Measurements from ENCODE around the gene HOPX. TPM values are rescaled to one million over a fixed set of nuclear protein-coding genes. Genes with fewer than 3 reads are reported as not detected.
A peak's percentile ranks its signal among the peaks of the same experiment; 100 is the strongest.
"Not testable (repeated sequence)": the region's sequence is repeated elsewhere in the genome, so short reads cannot be mapped to it uniquely, and the experiment has no call there.

The HOPX gene
- total and polyA plus RNA-seq, 4 experiments from 2014 or later, result 16.9 to 163 (median 73.6) TPM

DNA sequence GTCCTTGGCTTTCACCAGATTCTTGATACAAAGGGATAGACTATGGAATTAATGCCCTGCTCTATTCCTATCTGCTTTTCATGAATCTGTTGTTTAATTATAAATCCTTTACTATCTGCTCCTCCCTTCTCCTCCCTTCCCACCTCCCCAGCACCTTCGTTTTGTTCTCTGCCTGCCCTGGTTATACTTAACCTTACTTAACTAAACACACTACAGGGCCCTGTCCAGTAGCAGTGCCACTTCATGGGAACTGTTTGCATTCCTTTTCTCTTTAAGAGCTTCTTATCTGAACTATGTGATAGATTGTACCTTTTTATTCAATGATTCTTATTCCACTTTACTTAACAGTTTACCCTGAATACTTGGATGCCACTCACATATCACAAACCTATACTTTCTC, 830 bp downstream of the HOPX start:
- ChIA-PET POLR2A (ENCODE audit: partially characterized antibody) (no interaction called here), CTCF (ENCODE audit: partially characterized antibody) (interaction anchor here (0.5 to 1.0 kb wide), 2 partner anchors 10 to 158 kb away, joined by 3 read pairs; no protein-coding TSS in a partner anchor)
- intact Hi-C loops (cut with micrococcal nuclease), result no loop called here
- no peak overlapping the region for H3K27ac Mint-ChIP-seq
- Histone ChIP-seq H3K36me3 (ENCODE audit: insufficient read depth, low read length) (no peaks in the 10 kb centered on the region), H3K9me3 (ENCODE audit: control insufficient read depth in 1 of 2, low read length in 2 of 2) (no peaks in the 10 kb centered on the region), H3K27me3 (ENCODE audit: insufficient read depth, low read length) (no peaks in the 10 kb centered on the region), H3K27ac (ENCODE audit: low read depth, low read length) (no peak overlapping the region), H3K4me1 (ENCODE audit: insufficient read depth, low read length) (peaks cover 9% of the 10 kb centered on the region), H3K4me3 (ENCODE audit: low read length in 2 of 2) (no peak overlapping the region)
- no peaks in the 10 kb centered on the region for H3K36me3 Mint-ChIP-seq
- H3K4me1 Mint-ChIP-seq, result peaks cover 12 to 18% (median 14%) of the 10 kb centered on the region in 4 donors
- no peaks in the 10 kb centered on the region for H3K9me3 Mint-ChIP-seq
- H3K27me3 Mint-ChIP-seq, result peaks cover 21 to 24% of the 10 kb centered on the region in 2 donors
- DNase-seq, result no peak
- H3K4me3 Mint-ChIP-seq, result peak overlapping the region in 2 of 8 donors; percentile 3 to 22

DNA sequence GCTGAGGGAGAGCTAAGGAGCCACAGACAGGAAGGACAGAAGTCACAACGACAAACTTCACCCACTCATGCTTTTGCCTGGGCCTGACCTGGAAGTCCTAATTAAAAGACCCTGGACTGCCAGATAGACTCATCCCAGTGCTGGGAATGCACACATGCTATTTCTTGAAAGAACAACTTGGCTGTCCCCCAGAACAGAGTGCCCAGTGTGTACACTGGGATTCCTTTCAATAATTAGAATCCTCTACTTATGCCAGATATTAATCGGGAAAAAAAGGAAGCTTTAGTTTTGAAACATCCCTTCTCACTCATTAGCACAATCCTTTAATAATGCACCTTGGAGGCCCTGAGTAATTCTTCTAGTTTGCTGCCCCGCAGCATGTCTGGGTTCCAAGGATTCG, 3.4 kb downstream of the HOPX start:
- no peak overlapping the region for H3K27ac Mint-ChIP-seq

DNA sequence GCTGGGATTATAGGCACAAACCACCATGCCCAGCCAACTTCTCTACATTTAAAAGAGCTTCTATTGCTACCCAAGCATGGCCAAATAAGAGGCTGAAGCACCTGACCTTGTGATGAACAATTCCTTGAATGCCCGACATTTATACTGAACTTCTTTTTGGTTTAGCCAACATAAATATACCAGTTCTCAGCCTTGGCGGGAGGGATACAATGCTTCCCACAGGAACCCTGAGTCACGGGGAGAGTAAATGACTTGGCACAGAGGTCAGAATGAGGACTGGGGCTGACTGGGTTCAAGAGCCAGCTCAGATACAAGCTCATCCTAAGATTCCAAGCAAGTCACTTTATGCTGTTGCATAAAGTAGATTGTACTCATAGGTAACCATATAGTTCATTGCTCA, 6.1 kb downstream of the HOPX start:
- CTCF ChIA-PET (ENCODE audit: partially characterized antibody), result interaction anchor here (0.6 kb wide), 1 partner anchor 118 kb away, joined by 3 read pairs; no protein-coding TSS in a partner anchor
- POLR2A ChIA-PET (ENCODE audit: partially characterized antibody), result no interaction called here
- H3K9me3 ChIP-seq (ENCODE audit: control insufficient read depth in 1 of 2, low read length in 2 of 2), result no peaks in the 10 kb centered on the region
- Mint-ChIP-seq H3K36me3 (no peaks in the 10 kb centered on the region), H3K9me3 (no peaks in the 10 kb centered on the region), H3K27me3 (peaks cover 0 to 5% of the 10 kb centered on the region in 2 donors), H3K27ac (no peak overlapping the region), H3K4me1 (no peaks in the 10 kb centered on the region), H3K4me3 (no peak overlapping the region)
- intact Hi-C loops (cut with micrococcal nuclease), result no loop called here
- no peaks in the 10 kb centered on the region for H3K27me3 ChIP-seq (ENCODE audit: insufficient read depth, low read length)
- H3K36me3 ChIP-seq (ENCODE audit: insufficient read depth, low read length), result no peaks in the 10 kb centered on the region
- no peak for DNase-seq
- no peak overlapping the region for H3K4me3 ChIP-seq (ENCODE audit: low read length in 2 of 2)
- H3K4me1 ChIP-seq (ENCODE audit: insufficient read depth, low read length), result no peaks in the 10 kb centered on the region
- H3K27ac ChIP-seq (ENCODE audit: low read depth, low read length), result no peak overlapping the region

More for the DNA sequence above, 3.4 kb downstream of the HOPX start:
- Histone ChIP-seq H3K4me1 (ENCODE audit: insufficient read depth, low read length) (peaks cover 9% of the 10 kb centered on the region), H3K9me3 (ENCODE audit: control insufficient read depth in 1 of 2, low read length in 2 of 2) (no peaks in the 10 kb centered on the region), H3K27ac (ENCODE audit: low read depth, low read length) (no peak overlapping the region), H3K27me3 (ENCODE audit: insufficient read depth, low read length) (no peaks in the 10 kb centered on the region), H3K4me3 (ENCODE audit: low read length in 2 of 2) (no peak overlapping the region), H3K36me3 (ENCODE audit: insufficient read depth, low read length) (no peaks in the 10 kb centered on the region)
- no peak overlapping the region for H3K4me3 Mint-ChIP-seq
- intact Hi-C loops (cut with micrococcal nuclease), result no loop called here
- peaks cover 8 to 12% of the 10 kb centered on the region in 2 donors for H3K27me3 Mint-ChIP-seq
- no peaks in the 10 kb centered on the region for H3K9me3 Mint-ChIP-seq
- POLR2A ChIA-PET (ENCODE audit: partially characterized antibody), result no interaction called here
- H3K4me1 Mint-ChIP-seq, result peaks cover 10 to 18% (median 13%) of the 10 kb centered on the region in 4 donors
- CTCF ChIA-PET (ENCODE audit: partially characterized antibody), result no interaction called here
- DNase-seq, result no peak
- H3K36me3 Mint-ChIP-seq, result no peaks in the 10 kb centered on the region

DNA sequence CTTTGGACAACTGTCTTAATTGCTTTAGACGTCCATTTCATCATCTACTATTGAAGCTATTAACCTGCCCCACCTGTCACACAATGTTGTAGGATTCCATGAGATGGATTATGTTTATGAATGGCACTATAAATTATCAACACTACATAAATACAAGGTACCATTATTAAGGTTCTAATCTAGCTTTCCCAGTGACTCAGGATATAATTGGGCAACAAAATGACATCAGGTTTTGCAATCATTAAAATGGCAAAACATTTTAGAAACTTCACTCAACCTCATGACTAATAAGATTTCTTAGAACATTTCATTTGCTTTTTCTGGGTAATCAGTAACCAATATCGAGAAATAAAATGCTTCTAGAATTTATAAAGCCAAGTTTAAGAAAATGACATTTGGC, 9.2 kb downstream of the HOPX start:
- Mint-ChIP-seq H3K4me1 (no peaks in the 10 kb centered on the region), H3K4me3 (no peak overlapping the region), H3K9me3 (peaks cover 0 to 12% (median 8%) of the 10 kb centered on the region in 8 donors), H3K36me3 (no peaks in the 10 kb centered on the region), H3K27ac (no peak overlapping the region), H3K27me3 (peaks cover 2 to 5% of the 10 kb centered on the region in 2 donors)
- H3K27ac ChIP-seq (ENCODE audit: low read depth, low read length), result no peak overlapping the region
- H3K9me3 ChIP-seq (ENCODE audit: control insufficient read depth in 1 of 2, low read length in 2 of 2), result no peaks in the 10 kb centered on the region
- intact Hi-C loops (cut with micrococcal nuclease), result no loop called here
- no peak for DNase-seq
- H3K36me3 ChIP-seq (ENCODE audit: insufficient read depth, low read length), result no peaks in the 10 kb centered on the region
- H3K27me3 ChIP-seq (ENCODE audit: insufficient read depth, low read length), result no peaks in the 10 kb centered on the region
- ChIA-PET POLR2A (ENCODE audit: partially characterized antibody) (no interaction called here), CTCF (ENCODE audit: partially characterized antibody) (interaction anchor here (1.0 kb wide), 1 partner anchor 19 kb away, joined by 3 read pairs; no protein-coding TSS in a partner anchor)
- H3K4me1 ChIP-seq (ENCODE audit: insufficient read depth, low read length), result no peaks in the 10 kb centered on the region
- no peak overlapping the region for H3K4me3 ChIP-seq (ENCODE audit: low read length in 2 of 2)

DNA sequence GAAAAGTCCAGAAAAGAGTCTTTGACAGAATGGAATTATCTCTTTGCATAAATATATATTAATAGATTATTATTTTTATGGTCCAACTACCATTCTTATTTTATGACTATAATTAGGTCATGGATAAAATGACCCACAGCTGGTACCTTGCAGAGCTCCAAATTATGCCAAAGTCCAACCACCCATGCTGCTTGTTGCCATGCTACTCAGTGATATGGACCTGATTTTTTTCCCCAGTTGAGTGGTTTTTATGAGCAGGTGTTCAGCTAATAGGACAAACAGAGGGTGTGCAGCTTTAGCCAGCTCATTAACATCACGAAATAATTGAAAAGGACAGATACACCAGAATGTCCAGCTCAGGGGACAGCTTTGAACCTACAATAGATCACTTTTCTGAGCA, 9.7 kb downstream of the HOPX start:
- H3K4me3 Mint-ChIP-seq, result no peak overlapping the region
- DNase-seq, result no peak
- no peaks in the 10 kb centered on the region for H3K36me3 ChIP-seq (ENCODE audit: insufficient read depth, low read length)
- peaks cover 2 to 5% of the 10 kb centered on the region in 2 donors for H3K27me3 Mint-ChIP-seq
- no peaks in the 10 kb centered on the region for H3K4me1 Mint-ChIP-seq
- H3K36me3 Mint-ChIP-seq, result no peaks in the 10 kb centered on the region
- CTCF ChIA-PET (ENCODE audit: partially characterized antibody), result interaction anchor here (1.0 to 1.3 kb wide), 3 partner anchors 19 to 129 kb away, joined by 3 read pairs; no protein-coding TSS in a partner anchor
- no peak overlapping the region for H3K4me3 ChIP-seq (ENCODE audit: low read length in 2 of 2)
- no peaks in the 10 kb centered on the region for H3K27me3 ChIP-seq (ENCODE audit: insufficient read depth, low read length)
- H3K9me3 Mint-ChIP-seq, result peaks cover 0 to 12% (median 8%) of the 10 kb centered on the region in 8 donors
- H3K27ac Mint-ChIP-seq, result no peak overlapping the region
- no peaks in the 10 kb centered on the region for H3K9me3 ChIP-seq (ENCODE audit: control insufficient read depth in 1 of 2, low read length in 2 of 2)
- intact Hi-C loops (cut with micrococcal nuclease), result no loop called here
- POLR2A ChIA-PET (ENCODE audit: partially characterized antibody), result interaction anchor here (0.7 kb wide), 1 partner anchor 15 kb away, joined by 3 read pairs; no protein-coding TSS in a partner anchor
- no peak overlapping the region for H3K27ac ChIP-seq (ENCODE audit: low read depth, low read length)
- no peaks in the 10 kb centered on the region for H3K4me1 ChIP-seq (ENCODE audit: insufficient read depth, low read length)

DNA sequence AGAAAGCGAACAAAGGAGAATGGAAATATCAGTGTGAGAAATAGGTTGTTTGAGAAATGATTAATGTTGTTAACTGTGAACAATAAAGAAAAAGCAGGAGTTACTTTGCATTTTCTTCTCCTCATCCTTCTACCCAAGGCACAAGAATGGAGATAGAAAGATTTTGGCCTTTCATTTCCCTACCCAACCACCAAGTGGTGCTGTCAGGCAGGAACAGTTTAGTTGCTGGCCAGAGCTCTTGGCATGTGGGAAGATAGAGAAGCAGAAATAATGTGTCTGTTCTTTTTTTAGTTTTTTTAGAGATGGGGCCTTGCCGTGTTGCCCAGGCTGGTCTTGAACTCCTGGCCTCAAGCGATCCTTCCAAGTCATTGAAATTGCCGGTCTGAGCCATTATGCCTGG, 12.8 kb downstream of the HOPX start:
- POLR2A ChIA-PET (ENCODE audit: partially characterized antibody), result no interaction called here
- H3K36me3 Mint-ChIP-seq, result no peaks in the 10 kb centered on the region
- Histone ChIP-seq H3K9me3 (ENCODE audit: control insufficient read depth in 1 of 2, low read length in 2 of 2) (no peaks in the 10 kb centered on the region), H3K4me1 (ENCODE audit: insufficient read depth, low read length) (no peaks in the 10 kb centered on the region), H3K27me3 (ENCODE audit: insufficient read depth, low read length) (no peaks in the 10 kb centered on the region), H3K27ac (ENCODE audit: low read depth, low read length) (no peak overlapping the region), H3K36me3 (ENCODE audit: insufficient read depth, low read length) (no peaks in the 10 kb centered on the region), H3K4me3 (ENCODE audit: low read length in 2 of 2) (no peak overlapping the region)
- DNase-seq, result peak in 1 of 5 donors; percentile 6
- peaks cover 0 to 12% (median 8%) of the 10 kb centered on the region in 8 donors for H3K9me3 Mint-ChIP-seq
- CTCF ChIA-PET (ENCODE audit: partially characterized antibody), result no interaction called here
- no peaks in the 10 kb centered on the region for H3K4me1 Mint-ChIP-seq
- peaks cover 4 to 14% of the 10 kb centered on the region in 2 donors for H3K27me3 Mint-ChIP-seq
- H3K4me3 Mint-ChIP-seq, result no peak overlapping the region
- H3K27ac Mint-ChIP-seq, result no peak overlapping the region
- intact Hi-C loops (cut with micrococcal nuclease), result no loop called here

DNA sequence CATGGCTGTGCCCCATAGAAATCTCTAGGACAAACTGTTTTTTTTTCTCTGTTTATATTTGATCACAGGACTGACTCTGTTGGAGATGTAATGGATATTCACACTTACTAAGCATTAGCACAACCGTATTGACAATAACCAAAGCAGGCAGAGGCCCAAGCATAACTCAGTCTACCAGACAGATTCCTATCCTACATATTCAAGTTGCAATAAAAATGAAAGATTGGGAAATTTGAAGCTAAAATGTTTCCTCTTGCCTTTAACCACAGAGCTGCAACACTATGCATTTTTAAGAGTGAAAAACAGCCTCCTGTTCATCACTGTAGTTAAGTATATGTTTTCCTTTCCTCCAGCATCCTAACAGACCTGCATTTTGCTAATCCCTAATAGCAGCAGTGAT, 13.7 kb downstream of the HOPX start:
- H3K4me1 ChIP-seq (ENCODE audit: insufficient read depth, low read length); H3K27ac ChIP-seq (ENCODE audit: low read depth, low read length); H3K4me1 Mint-ChIP-seq; H3K36me3 ChIP-seq (ENCODE audit: insufficient read depth, low read length); H3K4me3 Mint-ChIP-seq; H3K9me3 ChIP-seq (ENCODE audit: control insufficient read depth in 1 of 2, low read length in 2 of 2); CTCF ChIA-PET (ENCODE audit: partially characterized antibody); POLR2A ChIA-PET (ENCODE audit: partially characterized antibody); DNase-seq; H3K36me3 Mint-ChIP-seq; H3K4me3 ChIP-seq (ENCODE audit: low read length in 2 of 2); H3K27me3 ChIP-seq (ENCODE audit: insufficient read depth, low read length); intact Hi-C loops (cut with micrococcal nuclease); H3K27ac Mint-ChIP-seq: not testable (repeated sequence)
- peaks cover 0 to 12% (median 8%) of the 10 kb centered on the region in 8 donors for H3K9me3 Mint-ChIP-seq
- peaks cover 4 to 14% of the 10 kb centered on the region in 2 donors for H3K27me3 Mint-ChIP-seq
